ENCODE data around the gene IFNGR1.

IFNGR1 gene

GRCh38 chr6:137247724-137248123 lies 28.5 kb upstream of the IFNGR1 start:
- no peak overlapping the region for H3K27ac ChIP-seq (ENCODE audit: low read length)
- no peaks in the 10 kb centered on the region for H3K9me3 ChIP-seq (ENCODE audit: insufficient read depth, low read length, severe bottlenecking)
- no peak overlapping the region for H3K9ac ChIP-seq (ENCODE audit: low read depth, low read length)
- TF ChIP-seq, protein P1, sequence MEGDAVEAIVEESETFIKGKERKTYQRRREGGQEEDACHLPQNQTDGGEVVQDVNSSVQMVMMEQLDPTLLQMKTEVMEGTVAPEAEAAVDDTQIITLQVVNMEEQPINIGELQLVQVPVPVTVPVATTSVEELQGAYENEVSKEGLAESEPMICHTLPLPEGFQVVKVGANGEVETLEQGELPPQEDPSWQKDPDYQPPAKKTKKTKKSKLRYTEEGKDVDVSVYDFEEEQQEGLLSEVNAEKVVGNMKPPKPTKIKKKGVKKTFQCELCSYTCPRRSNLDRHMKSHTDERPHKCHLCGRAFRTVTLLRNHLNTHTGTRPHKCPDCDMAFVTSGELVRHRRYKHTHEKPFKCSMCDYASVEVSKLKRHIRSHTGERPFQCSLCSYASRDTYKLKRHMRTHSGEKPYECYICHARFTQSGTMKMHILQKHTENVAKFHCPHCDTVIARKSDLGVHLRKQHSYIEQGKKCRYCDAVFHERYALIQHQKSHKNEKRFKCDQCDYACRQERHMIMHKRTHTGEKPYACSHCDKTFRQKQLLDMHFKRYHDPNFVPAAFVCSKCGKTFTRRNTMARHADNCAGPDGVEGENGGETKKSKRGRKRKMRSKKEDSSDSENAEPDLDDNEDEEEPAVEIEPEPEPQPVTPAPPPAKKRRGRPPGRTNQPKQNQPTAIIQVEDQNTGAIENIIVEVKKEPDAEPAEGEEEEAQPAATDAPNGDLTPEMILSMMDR (IDR thresholded peaks at IDR 0.05; ENCODE audit: borderline replicate concordance, extremely low read depth, low read length, poor library complexity, severe bottlenecking): no peak
- TF ChIP-seq EZH2 (IDR thresholded peaks at IDR 0.05; ENCODE audit: borderline replicate concordance, low read depth, low read length, severe bottlenecking): no peak
- no peak overlapping the region for H3K4me2 ChIP-seq (ENCODE audit: insufficient read depth, low read length)
- H3K79me2 ChIP-seq (ENCODE audit: insufficient read depth, low read length): no peaks in the 10 kb centered on the region
- DNase-seq (no peak), ATAC-seq (ENCODE audit: insufficient read depth, low read depth) (no peak)
- no peak overlapping the region for H2AFZ ChIP-seq (ENCODE audit: low read depth, low read length)
- no peaks in the 10 kb centered on the region for H3K36me3 ChIP-seq (ENCODE audit: insufficient read depth, low read length)
- no peaks in the 10 kb centered on the region for H3K27me3 ChIP-seq (ENCODE audit: insufficient read depth, low read length, poor library complexity)
- no peaks in the 10 kb centered on the region for H3K4me1 ChIP-seq (ENCODE audit: insufficient read depth, low read length)
- H3K4me3 ChIP-seq (ENCODE audit: low read depth in 1 of 2, low read length in 2 of 2): no peak overlapping the region
- no peaks in the 10 kb centered on the region for H4K20me1 ChIP-seq (ENCODE audit: insufficient read depth, low read length)

- no peak overlapping the region for H2AFZ ChIP-seq (ENCODE audit: low read depth, low read length)
- H3K4me2 ChIP-seq (ENCODE audit: insufficient read depth, low read length): no peak overlapping the region
- H3K9ac ChIP-seq (ENCODE audit: low read depth, low read length): no peak overlapping the region
- DNase-seq (no peak), ATAC-seq (ENCODE audit: insufficient read depth, low read depth) (no peak)
- no peaks in the 10 kb centered on the region for H3K36me3 ChIP-seq (ENCODE audit: insufficient read depth, low read length)
- no peaks in the 10 kb centered on the region for H3K9me3 ChIP-seq (ENCODE audit: insufficient read depth, low read length, severe bottlenecking)
- no peak overlapping the region for H3K27ac ChIP-seq (ENCODE audit: low read length)
- no peaks in the 10 kb centered on the region for H3K4me1 ChIP-seq (ENCODE audit: insufficient read depth, low read length)
- H3K4me3 ChIP-seq (ENCODE audit: low read depth in 1 of 2, low read length in 2 of 2): no peak overlapping the region
- TF ChIP-seq, protein P1 (IDR thresholded peaks at IDR 0.05; ENCODE audit: borderline replicate concordance, extremely low read depth, low read length, poor library complexity, severe bottlenecking): no peak
- no peak for TF ChIP-seq EZH2 (IDR thresholded peaks at IDR 0.05; ENCODE audit: borderline replicate concordance, low read depth, low read length, severe bottlenecking)
- H3K27me3 ChIP-seq (ENCODE audit: insufficient read depth, low read length, poor library complexity): no peaks in the 10 kb centered on the region
- H4K20me1 ChIP-seq (ENCODE audit: insufficient read depth, low read length): no peaks in the 10 kb centered on the region
- H3K79me2 ChIP-seq (ENCODE audit: insufficient read depth, low read length): no peaks in the 10 kb centered on the region
These were observed 27.6 kb upstream of the IFNGR1 start for GRCh38 chr6:137246791-137247202.

GRCh38 chr6:137246164-137246563 lies 27.0 kb upstream of the IFNGR1 start:
- ATAC-seq (ENCODE audit: insufficient read depth, low read depth): no peak
- Histone ChIP-seq H3K9me3 (ENCODE audit: insufficient read depth, low read length, severe bottlenecking) (no peaks in the 10 kb centered on the region), H3K36me3 (ENCODE audit: insufficient read depth, low read length) (no peaks in the 10 kb centered on the region), H3K27ac (ENCODE audit: low read length) (no peak overlapping the region), H3K4me2 (ENCODE audit: insufficient read depth, low read length) (no peak overlapping the region), H3K27me3 (ENCODE audit: insufficient read depth, low read length, poor library complexity) (no peaks in the 10 kb centered on the region), H3K79me2 (ENCODE audit: insufficient read depth, low read length) (no peaks in the 10 kb centered on the region), H4K20me1 (ENCODE audit: insufficient read depth, low read length) (no peaks in the 10 kb centered on the region), H3K4me3 (ENCODE audit: low read depth in 1 of 2, low read length in 2 of 2) (no peak overlapping the region), H3K9ac (ENCODE audit: low read depth, low read length) (no peak overlapping the region), H3K4me1 (ENCODE audit: insufficient read depth, low read length) (no peaks in the 10 kb centered on the region), H2AFZ (ENCODE audit: low read depth, low read length) (no peak overlapping the region)
- no peak for DNase-seq
- TF ChIP-seq, protein P1 (IDR thresholded peaks at IDR 0.05; ENCODE audit: borderline replicate concordance, extremely low read depth, low read length, poor library complexity, severe bottlenecking): no peak
- no peak for TF ChIP-seq EZH2 (IDR thresholded peaks at IDR 0.05; ENCODE audit: borderline replicate concordance, low read depth, low read length, severe bottlenecking)

Data from DND-41 (cell line).